OCI-LY7 (cell line): ENCODE data around the gene PIK3IP1.

Source experiments
- EZH2phosphoT487 ChIP-seq: fragments of 200-600 bp; sonication (generic); IDR thresholded peaks from 2 replicates; pipeline ENCODE4 v1.6.1; 2018; ENCODE audit warnings: low read depth, borderline replicate concordance, mild to moderate bottlenecking, mixed run types, antibody characterized with exemption, low read length, moderate library complexity, mixed read lengths
- TF ChIP-seq, protein P1 (sequence below): fragments of 200-600 bp; sonication (generic); conservative IDR thresholded peaks from 2 replicates; pipeline ENCODE4 v1.5.1; 2014; ENCODE audit warnings: mild to moderate bottlenecking, antibody characterized with exemption, low read length, moderate library complexity, mixed read lengths

DNA sequence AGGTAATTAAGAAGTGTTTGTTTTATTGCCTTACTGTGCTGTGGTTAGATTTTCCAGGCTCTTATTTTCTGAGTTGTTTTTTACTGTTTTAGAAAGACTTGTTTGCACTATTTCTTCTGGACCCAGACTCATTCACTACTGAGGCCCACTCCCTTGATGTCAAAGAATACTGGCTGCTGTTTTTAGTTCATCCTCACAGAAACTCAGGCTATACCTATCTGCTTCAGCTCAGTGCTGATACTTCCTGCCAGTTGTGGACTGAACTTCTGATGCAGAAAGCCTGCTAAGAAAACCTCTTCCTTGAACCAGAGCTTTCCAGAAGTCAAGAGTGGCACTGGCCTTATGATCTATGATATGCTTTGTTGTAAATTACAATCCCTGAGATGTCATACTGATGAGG is 15.9 kb upstream of the PIK3IP1 start:
- TF ChIP-seq, protein P1, sequence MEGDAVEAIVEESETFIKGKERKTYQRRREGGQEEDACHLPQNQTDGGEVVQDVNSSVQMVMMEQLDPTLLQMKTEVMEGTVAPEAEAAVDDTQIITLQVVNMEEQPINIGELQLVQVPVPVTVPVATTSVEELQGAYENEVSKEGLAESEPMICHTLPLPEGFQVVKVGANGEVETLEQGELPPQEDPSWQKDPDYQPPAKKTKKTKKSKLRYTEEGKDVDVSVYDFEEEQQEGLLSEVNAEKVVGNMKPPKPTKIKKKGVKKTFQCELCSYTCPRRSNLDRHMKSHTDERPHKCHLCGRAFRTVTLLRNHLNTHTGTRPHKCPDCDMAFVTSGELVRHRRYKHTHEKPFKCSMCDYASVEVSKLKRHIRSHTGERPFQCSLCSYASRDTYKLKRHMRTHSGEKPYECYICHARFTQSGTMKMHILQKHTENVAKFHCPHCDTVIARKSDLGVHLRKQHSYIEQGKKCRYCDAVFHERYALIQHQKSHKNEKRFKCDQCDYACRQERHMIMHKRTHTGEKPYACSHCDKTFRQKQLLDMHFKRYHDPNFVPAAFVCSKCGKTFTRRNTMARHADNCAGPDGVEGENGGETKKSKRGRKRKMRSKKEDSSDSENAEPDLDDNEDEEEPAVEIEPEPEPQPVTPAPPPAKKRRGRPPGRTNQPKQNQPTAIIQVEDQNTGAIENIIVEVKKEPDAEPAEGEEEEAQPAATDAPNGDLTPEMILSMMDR: no peak
- TF ChIP-seq EZH2phosphoT487: no peak
